ACC112 (cell line): ENCODE data around the gene UBN2.
"Not testable (repeated sequence)": the region's sequence is repeated elsewhere in the genome, so short reads cannot be mapped to it uniquely, and the experiment has no call there.

Source experiments
- H2AFZ ChIP-seq: fragments of 200-600 bp; sonication (generic); one replicate; pipeline ENCODE4 v1.6.0; 2017; ENCODE audit warnings: antibody characterized with exemption, low read length; ENCODE audit not compliant: unreplicated experiment
- H3K27ac ChIP-seq: fragments of 200-600 bp; sonication (generic); 2 replicates; pipeline ENCODE4 v1.5.1; 2014; ENCODE audit warnings: low read depth, mild to moderate bottlenecking, antibody characterized with exemption, low read length, moderate library complexity
- H3K27me3 ChIP-seq: fragments of 200-600 bp; sonication (generic); 2 replicates; pipeline ENCODE4 v1.6.1; 2014; ENCODE audit warnings: mild to moderate bottlenecking, antibody characterized with exemption, low read length, moderate library complexity, mixed read lengths; ENCODE audit not compliant: insufficient read depth
- H3K36me3 ChIP-seq: fragments of 200-600 bp; sonication (generic); 2 replicates; pipeline ENCODE4 v1.6.1; 2016; ENCODE audit warnings: mild to moderate bottlenecking, antibody characterized with exemption, low read length, moderate library complexity, mixed read lengths; ENCODE audit not compliant: insufficient read depth
- H3K4me1 ChIP-seq: fragments of 200-600 bp; sonication (generic); one replicate; pipeline ENCODE4 v1.6.1; 2016; ENCODE audit warnings: low read length, mixed read lengths; ENCODE audit not compliant: insufficient read depth, unreplicated experiment, control insufficient read depth
- H3K4me3 ChIP-seq: fragments of 200-600 bp; sonication (generic); 2 replicates; pipeline ENCODE4 v1.5.1; 2014; ENCODE audit warnings: mild to moderate bottlenecking, low read depth, low read length
- H3K79me2 ChIP-seq: fragments of 200-600 bp; sonication (generic); one replicate; pipeline ENCODE4 v1.6.0; 2016; ENCODE audit warnings: low read length; ENCODE audit not compliant: control insufficient read depth, unreplicated experiment, insufficient read depth

The UBN2 gene

DNA sequence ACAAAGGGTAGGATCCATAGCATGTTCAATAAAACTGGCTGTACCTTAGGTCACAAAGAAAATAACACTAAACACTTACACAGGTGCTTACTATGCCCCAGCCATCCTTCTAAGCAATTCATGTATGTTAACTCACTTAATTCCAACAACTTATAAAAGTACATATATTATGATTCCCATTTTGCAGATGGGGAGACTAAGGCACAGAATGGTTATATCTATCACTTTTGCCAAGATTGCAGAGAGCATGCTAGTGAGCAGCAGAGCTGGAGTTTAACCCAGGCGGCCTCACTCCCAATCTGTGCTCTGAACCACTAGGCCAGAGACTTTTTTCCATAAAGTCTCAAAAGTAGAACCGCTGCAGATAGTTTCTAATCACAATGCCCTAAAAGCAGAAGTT is 18.9 kb upstream of the UBN2 start:
- no peak overlapping the region for H3K27ac ChIP-seq
- no peaks in the 10 kb centered on the region for H3K4me1 ChIP-seq
- no peaks in the 10 kb centered on the region for H3K36me3 ChIP-seq
- H3K79me2 ChIP-seq = no peaks in the 10 kb centered on the region
- H3K27me3 ChIP-seq = peaks cover 15% of the 10 kb centered on the region
- H3K4me3 ChIP-seq = no peak overlapping the region
- H2AFZ ChIP-seq = no peak overlapping the region

GRCh38 chr7:139213489-139213888 is 17.5 kb upstream of the UBN2 start:
- not testable (repeated sequence) for H3K4me1 ChIP-seq, H2AFZ ChIP-seq, H3K36me3 ChIP-seq, H3K79me2 ChIP-seq, H3K4me3 ChIP-seq, H3K27ac ChIP-seq
- H3K27me3 ChIP-seq = peaks cover 15% of the 10 kb centered on the region

GRCh38 chr7:139218173-139218572 is 12.9 kb upstream of the UBN2 start:
- no peaks in the 10 kb centered on the region for H3K27me3 ChIP-seq

GRCh38 chr7:139224219-139224618 is 6.8 kb upstream of the UBN2 start:
- Histone ChIP-seq H3K4me3 (no peak overlapping the region), H3K4me1 (no peaks in the 10 kb centered on the region), H3K27me3 (no peaks in the 10 kb centered on the region), H3K79me2 (no peaks in the 10 kb centered on the region), H2AFZ (no peak overlapping the region), H3K27ac (no peak overlapping the region), H3K36me3 (no peaks in the 10 kb centered on the region)

More at GRCh38 chr7:139218173-139218572, 12.9 kb upstream of the UBN2 start:
- Histone ChIP-seq H3K27ac (no peak overlapping the region), H3K4me1 (no peaks in the 10 kb centered on the region), H3K36me3 (no peaks in the 10 kb centered on the region), H3K79me2 (no peaks in the 10 kb centered on the region), H2AFZ (no peak overlapping the region), H3K4me3 (no peak overlapping the region)

DNA sequence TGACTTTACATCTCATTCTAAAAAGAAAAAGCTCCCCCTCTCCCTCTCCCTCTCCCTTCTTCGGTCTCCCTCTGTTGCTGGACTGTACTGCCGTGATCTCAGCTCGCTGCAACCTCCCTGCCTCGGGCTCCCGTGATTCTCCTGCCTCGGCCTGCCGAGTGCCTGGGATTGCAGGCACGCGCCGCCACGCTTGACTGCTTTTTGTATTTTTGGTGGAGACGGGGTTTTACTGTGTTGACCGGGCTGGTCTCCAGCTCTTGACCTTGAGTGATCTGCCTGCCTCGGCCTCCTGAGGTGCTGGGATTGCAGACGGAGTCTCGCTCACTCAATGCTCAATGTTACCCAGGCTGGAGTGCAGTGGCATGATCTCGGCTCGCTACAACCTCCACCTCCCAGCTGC is 6.2 kb upstream of the UBN2 start:
- not testable (repeated sequence) for H3K4me1 ChIP-seq, H2AFZ ChIP-seq, H3K36me3 ChIP-seq, H3K27me3 ChIP-seq, H3K27ac ChIP-seq, H3K79me2 ChIP-seq, H3K4me3 ChIP-seq

GRCh38 chr7:139225286-139226157 is 5.5 kb upstream of the UBN2 start:
- not testable (repeated sequence) for H3K36me3 ChIP-seq, H3K4me1 ChIP-seq, H3K27ac ChIP-seq, H3K4me3 ChIP-seq, H3K79me2 ChIP-seq, H3K27me3 ChIP-seq, H2AFZ ChIP-seq

DNA sequence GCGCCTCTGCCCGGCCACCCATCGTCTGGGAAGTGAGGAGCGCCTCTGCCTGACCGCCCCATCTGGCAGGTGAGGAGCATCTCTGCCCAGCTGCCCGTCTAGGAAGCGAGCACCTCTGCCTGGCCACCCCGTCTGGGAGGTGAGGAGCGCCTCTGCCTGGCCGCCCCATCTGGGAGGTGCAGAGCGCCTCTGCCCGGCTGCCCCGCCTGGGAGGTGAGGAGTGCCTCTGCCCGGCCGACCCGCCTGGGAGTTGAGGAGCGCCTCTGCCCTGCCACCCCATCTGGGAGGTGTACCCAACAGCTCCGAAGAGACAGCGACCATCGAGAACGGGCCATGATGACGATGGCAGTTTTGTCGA is 4.9 kb upstream of the UBN2 start:
- H3K79me2 ChIP-seq = not testable (repeated sequence)

DNA sequence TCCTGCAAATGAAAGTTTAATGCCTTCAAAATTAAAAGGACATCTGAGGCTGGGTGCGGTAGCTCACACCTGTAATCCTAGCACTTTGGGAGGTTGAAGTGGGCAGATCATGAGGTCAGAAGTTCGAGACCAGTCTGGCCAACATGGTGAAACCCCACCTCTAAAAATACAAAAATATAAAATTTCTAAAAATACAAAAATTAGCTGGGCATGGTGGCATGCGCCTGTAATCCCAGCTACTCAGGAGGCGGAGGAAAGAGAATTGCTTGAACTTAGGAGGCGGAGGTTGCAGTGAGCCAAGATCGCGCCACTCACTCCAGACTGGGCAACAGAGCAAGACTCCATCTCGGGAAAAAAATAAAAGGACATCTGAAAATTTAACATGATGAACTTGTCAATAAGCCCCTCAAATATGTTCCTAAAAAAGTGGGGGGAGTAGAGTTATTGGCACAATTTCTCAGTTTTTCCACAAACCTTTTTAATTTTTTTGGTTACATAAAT is 4.0 kb upstream of the UBN2 start:
- H3K4me1 ChIP-seq, H3K27ac ChIP-seq, H3K4me3 ChIP-seq, H3K36me3 ChIP-seq, H3K79me2 ChIP-seq, H3K27me3 ChIP-seq, H2AFZ ChIP-seq: not testable (repeated sequence)

More for the DNA sequence above, 4.9 kb upstream of the UBN2 start:
- not testable (repeated sequence) for H3K27me3 ChIP-seq, H2AFZ ChIP-seq, H3K4me3 ChIP-seq, H3K27ac ChIP-seq, H3K4me1 ChIP-seq, H3K36me3 ChIP-seq

DNA sequence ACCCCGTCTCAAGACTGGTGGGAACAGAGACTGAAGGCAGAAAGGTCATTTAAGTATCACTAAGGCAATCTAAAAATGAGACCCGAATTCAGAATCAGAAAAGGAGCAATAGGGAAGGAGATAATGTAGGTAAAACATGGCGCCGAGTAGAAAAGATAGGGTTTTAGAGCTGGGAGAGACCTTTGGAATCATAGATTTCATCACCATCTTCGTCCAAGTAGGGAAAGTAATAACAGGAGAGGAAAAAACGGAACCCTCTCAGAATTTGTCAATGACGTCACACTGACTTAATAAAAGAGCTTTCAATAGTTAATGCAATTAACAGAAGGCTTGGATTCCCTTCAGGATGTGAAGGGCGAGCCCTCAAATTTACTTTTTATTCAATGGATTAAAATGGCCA is 1.0 kb upstream of the UBN2 start:
- peaks cover 19% of the 10 kb centered on the region for H3K4me1 ChIP-seq
- peaks cover 35% of the 10 kb centered on the region for H3K79me2 ChIP-seq
- peak overlapping the region; percentile 86 for H2AFZ ChIP-seq
- H3K4me3 ChIP-seq = peak overlapping the region; percentile 94
- no peaks in the 10 kb centered on the region for H3K27me3 ChIP-seq
- no peaks in the 10 kb centered on the region for H3K36me3 ChIP-seq
- peak overlapping the region; percentile 52 for H3K27ac ChIP-seq

- H3K4me3 ChIP-seq = peak overlapping the region; percentile 94
- no peaks in the 10 kb centered on the region for H3K27me3 ChIP-seq
- no peaks in the 10 kb centered on the region for H3K36me3 ChIP-seq
- H2AFZ ChIP-seq = peak overlapping the region; percentile 86
- H3K79me2 ChIP-seq = peaks cover 37% of the 10 kb centered on the region
- H3K4me1 ChIP-seq = peaks cover 19% of the 10 kb centered on the region
- H3K27ac ChIP-seq = peak overlapping the region; percentile 52
Observed at GRCh38 chr7:139230484-139230773, 608 bp upstream of the UBN2 start.

DNA sequence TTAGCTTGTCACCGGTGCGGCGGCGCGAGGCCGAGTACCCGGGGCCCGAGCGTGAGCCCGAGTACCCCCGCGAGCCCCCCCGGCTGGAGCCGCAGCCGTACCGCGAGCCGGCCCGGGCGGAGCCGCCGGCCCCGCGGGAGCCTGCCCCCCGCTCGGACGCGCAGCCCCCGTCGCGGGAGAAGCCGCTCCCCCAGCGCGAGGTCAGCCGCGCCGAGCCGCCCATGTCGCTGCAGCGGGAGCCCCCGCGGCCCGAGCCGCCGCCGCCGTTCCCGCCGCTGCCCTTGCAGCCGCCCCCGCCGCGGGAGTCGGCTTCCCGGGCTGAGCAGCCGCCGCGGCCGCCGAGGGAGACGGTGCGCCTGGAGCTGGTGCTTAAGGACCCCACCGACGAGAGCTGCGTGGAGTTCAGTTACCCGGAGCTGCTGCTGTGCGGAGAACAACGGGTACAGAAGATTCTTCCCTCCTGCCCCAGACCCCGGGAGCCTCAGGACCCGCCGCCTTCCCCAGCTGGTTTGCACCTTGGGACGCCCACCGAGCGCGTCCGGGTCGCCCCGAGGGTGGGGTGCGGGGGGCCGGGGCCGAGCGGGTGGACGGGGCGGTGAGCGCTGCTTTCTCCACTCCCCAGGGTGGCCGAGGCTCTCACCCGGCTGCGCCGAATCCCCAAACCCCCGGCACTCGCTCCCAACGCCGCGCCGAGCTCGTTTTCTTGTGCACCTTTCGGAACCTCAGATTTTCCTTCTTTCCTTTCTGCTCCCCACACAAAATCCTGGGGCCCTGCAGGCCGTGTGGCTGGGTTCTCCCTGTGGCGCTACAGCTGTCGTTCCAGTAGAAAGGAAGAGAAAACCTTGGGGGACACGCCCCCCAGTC is 708 bp downstream of the UBN2 start:
- Histone ChIP-seq H3K27ac (peak overlapping the region; percentile 59), H3K4me1 (peaks cover 19% of the 10 kb centered on the region), H3K79me2 (peaks cover 47% of the 10 kb centered on the region), H3K4me3 (peak overlapping the region; percentile 94), H2AFZ (peak overlapping the region; percentile 97), H3K27me3 (no peaks in the 10 kb centered on the region), H3K36me3 (no peaks in the 10 kb centered on the region)
